Erythroblast (primary cell): Measurements from ENCODE around the gene COMMD9.

ENCODE experiments used
- GATA1 ChIP-seq: IDR thresholded peaks from 2 replicates; pipeline ENCODE4 v1.6.1; 2011; ENCODE audit warnings: low read depth, mild to moderate bottlenecking, control low read depth, low read length, moderate library complexity
- POLR2A ChIP-seq: IDR thresholded peaks from 2 replicates; pipeline ENCODE4 v1.6.1; 2011; ENCODE audit warnings: mild to moderate bottlenecking, low read length

DNA sequence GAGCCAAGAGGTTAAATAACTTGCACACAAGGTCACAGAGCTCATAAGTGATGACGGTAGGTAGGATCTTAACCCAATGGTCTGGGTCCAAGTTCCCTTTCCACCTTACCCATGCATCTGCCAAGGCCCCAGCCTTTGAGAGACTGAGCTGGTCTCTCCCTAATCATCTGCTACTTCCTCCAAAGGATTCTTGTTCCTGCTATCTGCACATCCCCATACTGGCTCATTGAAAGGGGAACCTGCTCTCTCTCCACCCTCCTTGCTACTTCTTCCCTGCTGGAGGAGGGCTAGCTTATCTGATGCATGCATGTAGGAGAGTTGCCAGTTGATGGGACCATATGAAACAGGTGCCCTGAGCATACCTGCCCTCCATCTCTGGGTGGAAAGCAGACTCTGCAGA, 47.7 kb downstream of the COMMD9 start:
- TF ChIP-seq POLR2A (no peak), GATA1 (no peak)
